ENCODE results near the gene GPR6. TPM values are rescaled to one million over a fixed set of nuclear protein-coding genes. Genes with fewer than 3 reads are reported as not detected.

GPR6 gene
- polyA plus RNA-seq, 3 donors, result not detected

DNA sequence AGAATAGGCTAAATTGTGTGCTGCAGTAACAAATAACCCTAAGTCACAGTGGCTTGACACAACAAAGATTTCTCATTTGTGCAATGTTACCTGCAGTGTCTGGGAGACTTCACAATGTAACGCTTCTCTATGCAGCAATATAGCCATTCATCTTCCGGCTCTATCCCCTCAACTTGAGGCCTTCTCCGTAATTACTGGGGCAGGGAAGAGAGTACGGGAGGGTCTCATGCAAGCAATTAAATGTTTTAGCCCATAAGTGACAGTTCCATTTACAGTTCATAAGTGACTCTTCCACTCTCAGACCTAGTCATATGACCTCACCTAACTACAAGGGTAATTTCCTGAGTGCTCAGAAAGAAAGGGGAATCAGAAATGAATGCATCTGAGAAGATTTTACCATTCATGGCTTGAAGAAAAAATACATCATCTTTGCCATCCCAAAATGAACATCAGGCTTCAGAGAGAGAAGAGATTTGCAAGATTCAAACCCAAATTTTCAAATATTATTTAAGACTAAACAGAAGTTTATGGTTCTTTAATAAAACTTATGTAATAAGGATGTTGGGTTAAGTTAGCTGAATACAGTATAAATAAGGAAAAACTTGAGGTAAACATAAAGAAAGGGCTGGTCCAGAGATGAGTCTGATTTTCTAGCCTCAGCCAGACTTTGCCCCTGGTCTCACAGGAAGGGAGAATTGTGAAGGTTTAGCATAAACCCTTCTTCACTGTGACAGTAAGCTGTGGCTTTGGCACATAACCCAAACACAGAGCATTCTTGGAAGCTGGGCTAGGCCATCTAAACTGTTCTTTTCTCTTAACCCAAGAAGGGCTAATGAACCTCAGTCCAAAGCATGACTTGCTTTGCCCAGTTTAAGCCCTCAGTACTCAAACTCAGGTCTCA lies 13.3 kb downstream of the GPR6 start:
- no peak overlapping the region for H3K27ac ChIP-seq (ENCODE audit: low read depth, low read length)
- WGBS, 3 donors, result 74 to 87% (median 85%) methylated on average over 4 of the region's 4 CpGs

DNA sequence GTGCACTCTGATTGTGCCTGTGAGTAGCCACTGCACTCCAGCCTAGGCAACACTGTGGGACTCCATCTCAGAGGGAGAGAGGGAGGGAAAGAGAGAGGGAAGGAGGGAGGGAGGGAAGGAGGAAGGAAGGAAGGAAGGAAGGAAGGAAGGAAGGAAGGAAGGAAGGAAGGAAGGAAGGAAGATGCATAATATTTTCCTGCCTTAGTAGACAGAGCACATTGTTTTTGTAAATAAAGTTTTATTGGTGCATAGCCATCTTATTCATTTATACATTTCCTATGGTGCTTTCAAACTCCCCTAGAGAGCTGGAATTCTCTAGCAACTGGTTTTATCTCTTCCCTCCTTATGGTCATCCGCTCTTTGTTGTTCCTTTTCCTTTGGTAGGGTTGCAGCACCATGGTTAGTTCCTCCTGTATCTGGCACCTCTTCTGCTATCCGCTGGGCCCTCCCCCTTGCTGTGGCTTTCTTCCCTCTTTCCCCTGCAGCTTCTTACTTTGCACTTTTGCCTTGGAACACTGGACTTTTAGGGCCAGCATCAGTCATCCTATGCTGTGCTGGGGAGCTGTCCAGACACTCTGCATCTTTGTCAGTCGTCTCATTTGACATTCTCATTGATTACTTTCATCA lies 20.2 kb downstream of the GPR6 start:
- 21 to 38% (median 38%) methylated on average over 3 of the region's 3 CpGs for WGBS, 3 donors
- no peak overlapping the region for H3K27ac ChIP-seq (ENCODE audit: low read depth, low read length)

DNA sequence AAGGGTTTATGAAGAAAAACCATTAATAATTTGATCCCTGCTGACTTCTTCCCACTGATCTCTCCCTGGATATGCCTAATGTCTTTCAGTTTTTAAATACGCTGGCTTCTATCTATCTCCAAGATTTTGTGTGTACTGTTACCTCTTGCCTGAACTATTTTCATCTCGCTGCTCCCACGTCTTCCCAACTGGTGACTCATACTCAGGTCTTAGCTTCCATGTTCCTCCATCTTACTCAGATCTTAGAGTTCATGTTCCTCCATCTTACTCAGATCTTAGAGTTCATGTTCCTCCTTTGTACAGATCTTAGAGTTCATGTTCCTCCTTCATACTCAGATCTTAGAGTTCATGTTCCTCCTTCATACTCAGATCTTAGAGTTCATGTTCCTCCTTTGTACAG lies 21.6 kb downstream of the GPR6 start:
- whole genome bisulfite sequencing, 3 donors, result 78 to 89% (median 87%) methylated on average over 3 of the region's 3 CpGs
- H3K27ac ChIP-seq (ENCODE audit: low read depth, low read length), result no peak overlapping the region

DNA sequence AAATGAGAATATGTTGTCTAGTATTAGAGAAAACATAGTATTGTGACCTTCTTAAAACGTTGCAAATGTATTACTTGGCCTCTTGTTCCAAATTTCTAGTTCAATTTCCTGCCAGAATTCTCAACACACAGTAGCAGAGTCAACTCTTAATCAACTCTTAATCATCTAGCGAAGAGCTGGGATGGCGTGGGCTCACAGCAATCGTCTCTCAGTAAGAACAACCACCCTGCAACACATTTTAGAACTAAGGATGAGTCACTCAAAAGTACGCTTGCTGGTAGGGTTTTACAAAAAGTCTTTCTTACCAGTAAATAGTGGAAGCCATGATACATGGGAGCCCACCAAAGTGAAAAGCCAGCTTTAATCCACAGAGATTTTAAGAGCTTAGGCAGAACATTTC lies 24.6 kb downstream of the GPR6 start:
- WGBS, 3 donors, result 64 to 77% (median 74%) methylated on average over 5 of the region's 5 CpGs
- H3K27ac ChIP-seq (ENCODE audit: low read depth, low read length), result no peak overlapping the region

DNA sequence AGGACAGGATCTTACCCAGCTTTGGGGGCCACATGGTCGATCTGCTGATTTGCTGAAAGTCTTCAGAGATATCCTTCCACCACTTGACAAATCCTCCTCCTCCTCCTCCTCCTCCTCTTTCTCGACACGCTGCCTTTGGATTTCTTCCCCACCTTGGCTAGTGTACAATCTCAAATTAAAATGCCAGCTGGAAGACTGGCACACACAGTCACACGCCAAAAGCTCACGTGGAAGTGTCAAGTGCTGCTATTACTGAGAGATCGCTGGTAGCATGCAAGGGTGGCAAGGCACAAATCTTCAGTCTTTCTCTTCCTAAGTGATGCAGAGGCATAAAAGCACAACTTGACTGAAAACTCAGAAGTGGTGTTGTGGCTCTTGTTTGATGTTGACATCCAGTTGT lies 35.3 kb downstream of the GPR6 start:
- 77 to 83% (median 82%) methylated on average over 6 of the region's 6 CpGs for WGBS, 3 donors

DNA sequence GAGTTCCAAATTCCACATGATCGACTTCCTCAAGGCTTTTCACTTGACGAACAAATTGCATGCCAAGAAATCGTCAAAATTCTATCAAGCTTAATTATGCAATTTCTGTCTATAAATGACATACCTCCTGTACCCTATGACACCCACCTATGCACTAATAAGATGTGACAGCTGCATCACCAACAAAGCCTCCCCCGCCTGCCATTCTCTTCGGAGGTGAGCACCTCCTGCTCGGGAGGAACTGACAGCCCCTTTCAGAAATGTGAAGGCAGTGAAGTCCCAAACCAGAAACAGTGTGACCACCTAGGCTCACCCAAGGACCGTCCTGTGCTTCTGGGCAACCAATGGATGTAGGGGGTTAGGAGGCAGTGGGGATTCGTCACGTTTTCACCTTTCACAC lies 37.1 kb downstream of the GPR6 start:
- 88 to 91% (median 89%) methylated on average over 9 of the region's 9 CpGs for WGBS, 3 donors
- no peak overlapping the region for H3K27ac ChIP-seq (ENCODE audit: low read depth, low read length)

More for the DNA sequence above, 35.3 kb downstream of the GPR6 start:
- H3K27ac ChIP-seq (ENCODE audit: low read depth, low read length), result no peak overlapping the region

DNA sequence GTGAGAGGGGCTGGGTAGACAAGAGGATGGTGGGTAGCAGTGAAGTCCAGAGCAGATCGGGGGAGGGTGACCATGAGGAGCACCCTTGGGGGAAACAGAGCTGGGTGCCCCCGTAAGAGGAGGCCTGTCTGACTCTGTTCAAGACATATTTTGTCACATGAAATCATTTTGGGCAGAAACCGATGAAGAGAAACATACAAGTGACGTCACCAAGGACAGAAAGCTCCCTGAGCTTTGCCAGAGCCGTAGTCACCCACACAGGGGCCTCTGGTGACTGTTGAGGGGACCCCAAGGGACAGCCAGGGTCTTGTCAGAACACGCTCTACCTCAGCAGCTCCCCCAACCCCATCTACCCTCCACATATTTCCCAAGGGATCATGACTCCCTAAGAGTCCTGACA lies 39.2 kb downstream of the GPR6 start:
- 75 to 80% (median 78%) methylated on average over 6 of the region's 6 CpGs for WGBS, 3 donors

DNA sequence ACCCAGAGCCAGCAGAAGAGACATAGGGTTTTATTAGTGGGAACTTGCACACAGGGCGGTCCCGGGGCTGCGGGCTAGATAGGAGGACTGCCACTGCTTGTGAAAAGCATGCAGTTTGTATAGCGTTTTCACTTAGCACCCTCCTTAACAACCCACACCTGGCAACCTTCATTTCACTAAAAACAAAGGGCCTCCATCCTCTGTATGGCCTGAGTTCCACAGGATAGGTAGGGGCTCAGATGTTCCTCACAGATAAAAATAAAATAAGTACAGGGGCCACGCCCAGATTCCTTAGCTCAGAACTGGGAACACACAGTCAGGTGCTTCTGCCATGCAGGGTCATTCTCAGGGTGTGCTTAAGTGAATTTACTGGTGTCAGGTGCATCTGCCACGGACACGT lies 39.8 kb downstream of the GPR6 start:
- no peak overlapping the region for H3K27ac ChIP-seq (ENCODE audit: low read depth, low read length)
- WGBS, 3 donors, result 64 to 78% (median 76%) methylated on average over 7 of the region's 7 CpGs

More for the DNA sequence above, 39.2 kb downstream of the GPR6 start:
- H3K27ac ChIP-seq (ENCODE audit: low read depth, low read length), result no peak overlapping the region

DNA sequence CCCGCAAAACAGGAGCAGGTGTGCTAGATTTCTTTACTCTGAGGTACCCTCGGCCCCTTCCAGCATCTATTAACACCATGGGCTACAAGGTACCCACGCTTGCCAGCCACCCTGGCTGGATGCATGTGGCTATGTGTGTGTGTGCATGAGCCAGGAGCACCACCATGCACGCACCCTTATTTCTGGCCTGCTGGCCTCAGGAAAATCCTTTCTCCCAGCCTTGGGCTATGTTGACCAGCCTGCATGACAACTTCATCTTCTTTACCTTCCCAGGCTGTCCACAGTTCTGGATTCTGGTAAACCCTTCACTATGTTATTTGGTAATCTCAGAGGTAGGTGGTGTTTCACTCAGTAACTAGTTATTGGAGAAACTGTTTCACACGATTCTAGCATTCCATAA lies 40.4 kb downstream of the GPR6 start:
- 65 to 88% (median 85%) methylated on average over 5 of the region's 5 CpGs for WGBS, 3 donors

DNA sequence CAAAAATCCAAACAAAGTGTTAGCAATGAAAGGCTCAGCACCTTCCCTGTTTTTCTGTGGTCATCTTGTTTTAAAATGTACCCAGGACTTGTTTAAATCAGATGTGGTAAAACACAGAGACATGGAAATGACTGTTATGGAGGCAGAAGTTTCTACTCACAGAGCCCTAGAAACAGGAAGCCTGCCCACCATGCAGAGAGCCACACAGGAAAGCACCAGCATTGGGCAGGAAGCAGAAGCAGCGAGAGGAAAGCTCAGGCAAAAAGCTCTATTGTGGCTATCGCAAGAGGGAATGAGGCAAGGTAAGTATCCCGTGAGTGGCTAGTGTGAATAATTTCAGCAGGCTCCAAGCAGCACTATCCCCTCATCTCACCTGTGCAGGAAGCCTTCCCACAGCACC lies 42.8 kb downstream of the GPR6 start:
- 27 to 55% (median 30%) methylated on average over 3 of the region's 3 CpGs for WGBS, 3 donors
- H3K27ac ChIP-seq (ENCODE audit: low read depth, low read length), result no peak overlapping the region

More for the DNA sequence above, 40.4 kb downstream of the GPR6 start:
- no peak overlapping the region for H3K27ac ChIP-seq (ENCODE audit: low read depth, low read length)

DNA sequence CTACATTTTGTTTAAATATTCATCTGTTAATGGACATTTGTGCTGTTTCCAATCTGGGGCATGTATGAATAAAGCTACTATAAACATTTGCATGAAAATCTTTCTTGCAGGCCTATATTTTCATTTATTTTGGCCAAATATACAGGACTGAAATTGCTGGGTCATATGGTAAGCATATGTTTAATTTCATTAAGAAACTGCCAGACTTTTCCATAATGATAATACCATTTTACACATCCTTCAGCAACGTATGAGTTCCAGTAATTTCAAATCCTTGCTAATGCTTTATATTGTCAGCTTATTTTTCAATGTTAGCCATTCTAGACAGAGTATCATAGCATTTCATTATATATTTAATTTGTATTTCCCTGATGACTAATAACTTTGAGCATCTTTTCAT lies 51.0 kb downstream of the GPR6 start:
- 60 to 75% (median 67%) methylated on average over 1 of the region's 1 CpG for WGBS, 3 donors
- H3K27ac ChIP-seq (ENCODE audit: low read depth, low read length), result no peak overlapping the region

Other genes with a start within 250 kb of the GPR6 start
- gene WASF1, start 201.4 kb downstream of the GPR6 start, polyA plus RNA-seq, result 10 to 100 TPM in 1 of 3 donors, 1 to 10 TPM in 2; 2.2 to 13.5 (median 6.2) TPM
- 10 to 100 TPM in 1 of 3 donors, 1 to 10 TPM in 2; 6.8 to 12.8 (median 8.6) TPM for gene CDC40, start 202.1 kb downstream of the GPR6 start, polyA plus RNA-seq